GM21717 (cell line): Measurements from ENCODE around the gene ARID1B.

Experiments used
- ATAC-seq: cut with Tn5 transposase; IDR thresholded peaks from one replicate; pipeline ENCODE4 v1.9.1; 2021; ENCODE audit warnings: mild to moderate bottlenecking, moderate library complexity; ENCODE audit not compliant: unreplicated experiment

Gene ARID1B

DNA sequence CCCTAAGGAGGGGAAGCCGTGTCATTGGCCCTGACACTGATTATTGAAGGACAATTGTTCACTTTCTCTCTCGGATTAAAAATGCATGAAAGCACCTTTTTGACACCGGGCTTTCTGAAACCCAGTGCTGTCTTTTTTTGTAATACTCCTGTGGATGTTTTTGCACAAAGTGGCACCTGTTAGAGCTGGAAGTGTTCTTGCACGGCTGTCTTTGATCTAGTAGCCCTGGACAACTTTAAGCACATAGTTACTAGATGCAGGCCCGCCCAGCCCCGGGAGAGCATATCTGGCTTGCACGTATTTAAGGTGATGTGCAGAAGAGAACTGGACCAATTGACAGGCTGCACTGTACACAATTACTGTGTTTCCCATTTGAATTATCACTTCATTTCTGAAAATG is 72.6 kb downstream of the ARID1B start:
- ATAC-seq = no peak

GRCh38 chr6:156850353-156850752 is 73.2 kb downstream of the ARID1B start:
- ATAC-seq = no peak

GRCh38 chr6:156851454-156851921 is 74.3 kb downstream of the ARID1B start:
- peak; percentile 38 for ATAC-seq

DNA sequence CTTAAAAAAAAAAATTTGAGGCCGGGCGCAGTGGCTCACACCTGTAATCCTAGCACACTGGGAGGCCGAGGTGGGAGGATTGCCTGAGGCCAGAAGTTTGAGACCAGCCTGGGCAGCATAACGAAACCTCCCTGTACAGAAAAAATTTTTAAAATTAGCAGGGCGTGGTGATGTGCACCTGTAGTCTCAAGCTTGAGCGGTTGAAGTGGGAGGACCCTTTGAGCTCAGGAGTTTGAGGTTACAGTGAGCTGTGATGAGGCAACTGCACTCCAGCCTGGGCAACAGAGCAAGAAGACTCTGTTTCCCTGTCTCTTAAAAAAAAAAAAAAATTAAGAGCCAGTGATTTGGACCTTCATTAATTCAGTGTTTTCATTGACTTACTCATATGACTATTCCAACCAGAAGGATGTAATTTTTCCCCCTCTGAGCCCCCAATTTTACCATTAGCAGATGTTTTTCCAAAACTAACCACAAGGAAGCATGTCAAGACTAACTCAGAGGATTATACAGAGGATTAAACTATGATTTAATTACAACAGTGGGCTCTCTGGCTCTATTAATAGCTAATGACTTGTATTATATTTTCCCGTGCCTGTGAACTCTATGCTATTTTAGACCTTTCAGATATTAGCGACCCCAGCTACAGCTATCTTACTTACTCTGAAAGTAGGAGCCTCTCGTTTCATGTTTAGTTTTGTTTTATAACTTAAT is 75.1 kb downstream of the ARID1B start:
- ATAC-seq = peak; percentile 67

- no peak for ATAC-seq
These were observed 75.7 kb downstream of the ARID1B start for GRCh38 chr6:156852858-156853216.

GRCh38 chr6:156853733-156854132 is 76.6 kb downstream of the ARID1B start:
- no peak for ATAC-seq

GRCh38 chr6:156854466-156855161 is 77.4 kb downstream of the ARID1B start:
- ATAC-seq = no peak

- no peak for ATAC-seq
These were observed 80.4 kb downstream of the ARID1B start for GRCh38 chr6:156857573-156857972.

- no peak for ATAC-seq
These were observed 82.5 kb downstream of the ARID1B start for GRCh38 chr6:156859686-156860085.

GRCh38 chr6:156862711-156863110 is 85.5 kb downstream of the ARID1B start:
- no peak for ATAC-seq

DNA sequence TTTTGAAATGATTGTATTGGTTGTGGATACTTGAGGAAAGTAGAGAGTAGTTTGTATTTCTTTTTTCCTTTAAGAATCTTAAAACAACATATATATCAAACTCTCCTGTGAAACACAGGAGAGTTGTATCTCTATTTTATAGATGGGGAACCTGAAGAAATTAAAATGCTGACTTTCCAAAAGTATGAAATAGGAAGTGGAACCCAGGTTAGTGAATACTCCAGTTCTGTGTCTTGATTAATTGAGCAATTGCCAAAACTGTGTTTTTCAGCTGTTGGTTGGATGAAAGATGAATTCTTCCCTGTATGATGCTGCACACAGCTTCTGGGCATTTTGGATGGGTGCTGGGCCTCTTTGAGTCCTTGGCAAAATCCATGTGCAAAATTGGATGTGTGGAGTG is 86.3 kb downstream of the ARID1B start:
- ATAC-seq = no peak

- no peak for ATAC-seq
These were observed 87.4 kb downstream of the ARID1B start for GRCh38 chr6:156864557-156864956.

DNA sequence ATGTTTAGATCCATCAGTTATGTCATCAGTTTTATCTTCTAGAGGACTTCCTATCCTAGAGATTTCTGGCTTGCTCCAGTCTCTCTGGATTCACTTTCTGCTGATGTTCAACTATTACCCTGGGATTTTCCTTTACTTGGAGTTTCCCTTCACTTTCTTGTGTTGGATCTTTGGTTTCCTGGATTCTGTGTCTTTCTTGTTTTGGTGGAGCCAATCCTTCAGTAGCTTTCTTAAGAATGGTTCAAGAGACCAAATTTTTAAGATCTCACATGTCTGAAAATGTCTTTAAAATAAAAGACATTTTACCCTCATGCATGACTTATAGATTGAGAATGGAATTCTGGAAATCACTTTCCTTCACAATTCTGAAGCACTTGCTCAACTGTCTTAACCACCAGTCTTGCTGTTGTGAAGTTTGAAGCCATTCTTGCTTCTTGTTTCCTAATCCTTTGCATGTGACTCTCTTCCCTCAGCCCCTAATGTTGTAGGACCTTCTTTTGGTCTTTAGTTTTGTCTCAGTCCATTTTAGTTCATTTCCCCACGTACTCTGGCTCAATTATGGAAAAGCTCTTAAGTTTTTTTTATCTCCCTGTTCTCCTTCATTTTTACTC is 87.9 kb downstream of the ARID1B start:
- no peak for ATAC-seq

GRCh38 chr6:156866220-156867015 is 89.2 kb downstream of the ARID1B start:
- ATAC-seq = no peak

DNA sequence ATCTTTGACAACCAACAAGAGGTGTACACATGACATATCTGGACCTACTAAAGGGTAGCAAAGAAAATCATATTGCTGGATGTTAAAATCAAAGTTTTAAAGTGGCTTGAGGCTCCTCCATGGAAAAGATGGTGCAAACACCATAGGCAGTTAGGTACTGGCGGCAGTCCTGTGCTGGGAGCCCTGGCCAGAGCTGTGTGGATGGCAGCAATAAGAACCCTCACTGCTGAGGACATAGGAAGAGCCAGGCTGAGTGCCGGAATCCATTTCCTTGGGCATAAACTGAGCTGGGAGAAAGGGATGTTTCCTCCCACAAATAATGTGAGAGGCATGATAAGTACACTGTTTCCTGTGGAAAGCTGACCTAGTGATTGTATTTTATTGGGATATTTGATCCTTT is 89.9 kb downstream of the ARID1B start:
- ATAC-seq = no peak

- ATAC-seq = no peak
These were observed 91.2 kb downstream of the ARID1B start for GRCh38 chr6:156868385-156868784.

DNA sequence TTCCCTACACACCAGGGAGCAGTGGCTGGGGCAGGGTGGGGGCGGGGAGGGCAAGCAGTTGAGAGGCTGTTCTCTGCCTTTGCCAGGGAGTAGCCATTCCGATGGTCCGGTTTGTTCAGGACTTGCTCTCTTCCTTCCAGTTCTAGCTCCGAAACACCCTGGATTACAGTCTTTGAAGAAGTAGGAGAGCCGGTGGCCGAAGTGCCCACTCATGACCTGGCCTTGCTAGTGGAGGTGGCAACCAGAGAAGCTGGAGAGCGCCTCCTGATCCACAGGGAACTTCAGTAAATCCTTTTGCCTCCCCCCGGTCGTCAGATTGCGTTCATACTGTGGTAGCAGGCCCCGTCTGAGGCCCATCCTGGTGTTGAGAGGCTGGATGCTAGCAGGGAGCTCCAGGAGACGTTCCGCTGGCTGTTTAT is 92.8 kb downstream of the ARID1B start:
- ATAC-seq = no peak

- ATAC-seq = no peak
These were observed 93.9 kb downstream of the ARID1B start for GRCh38 chr6:156870924-156871539.

DNA sequence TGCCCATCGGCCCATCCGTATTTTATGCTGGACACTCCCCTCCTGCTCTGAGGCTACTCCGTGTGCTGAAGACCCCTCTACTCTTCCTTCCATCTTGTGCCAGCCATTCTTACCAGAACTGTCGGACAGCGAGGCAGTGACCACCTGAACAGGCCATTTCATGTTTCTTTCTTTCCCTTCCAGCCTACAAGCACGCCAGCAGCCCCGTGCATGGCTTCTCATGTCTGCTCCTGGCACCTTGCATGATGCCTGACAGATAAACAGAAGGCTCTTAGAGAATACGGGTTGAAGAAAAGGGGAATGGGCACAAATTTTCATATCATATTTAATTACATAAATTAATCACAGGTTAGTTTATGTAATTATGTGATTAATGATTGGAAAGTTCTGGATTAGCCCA is 95.7 kb downstream of the ARID1B start:
- ATAC-seq = no peak

DNA sequence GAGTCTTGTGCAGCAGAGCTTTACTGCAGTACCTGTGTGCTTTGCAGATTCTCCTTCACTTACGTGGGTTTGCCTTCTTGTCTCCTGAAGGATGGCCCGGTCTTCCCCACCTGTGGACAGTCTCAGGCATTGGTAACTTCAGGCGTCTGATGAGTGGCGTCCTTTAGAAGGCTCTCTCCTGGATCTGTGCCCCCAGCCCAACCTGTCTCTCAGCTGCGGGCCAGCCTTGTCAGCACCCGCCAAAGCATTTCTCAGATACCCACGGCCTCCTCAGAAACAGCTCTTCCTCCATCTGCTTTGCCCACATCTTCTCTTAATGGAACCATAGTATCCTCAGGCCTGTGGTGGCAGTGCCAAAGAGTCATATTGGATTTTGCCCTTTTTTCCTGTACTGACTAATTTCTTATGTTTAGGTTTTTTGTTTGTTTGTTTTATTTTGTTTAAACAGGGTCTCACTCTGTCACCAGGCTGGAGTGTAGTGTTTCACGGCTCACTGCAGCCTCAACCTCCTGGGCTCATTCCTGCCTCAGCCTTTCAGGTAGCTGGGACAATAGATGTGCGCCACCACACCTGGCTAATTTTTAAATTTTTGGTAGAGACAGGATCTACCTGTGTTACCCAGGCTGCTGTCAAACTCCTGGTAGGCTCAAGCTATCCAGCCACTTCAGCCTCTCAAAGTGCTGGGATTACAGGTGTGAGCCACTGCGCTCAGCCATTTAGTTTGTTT is 96.6 kb downstream of the ARID1B start:
- ATAC-seq = no peak
